ELR (cell line): ENCODE results near the gene FAP.
A peak's percentile ranks its signal among the peaks of the same experiment; 100 is the strongest.

Experiments used
- DNase-seq: peaks from one replicate; pipeline ENCODE4 v3.0.0-alpha.2; 2015; ENCODE audit warnings: low read depth

The FAP gene, protein sequence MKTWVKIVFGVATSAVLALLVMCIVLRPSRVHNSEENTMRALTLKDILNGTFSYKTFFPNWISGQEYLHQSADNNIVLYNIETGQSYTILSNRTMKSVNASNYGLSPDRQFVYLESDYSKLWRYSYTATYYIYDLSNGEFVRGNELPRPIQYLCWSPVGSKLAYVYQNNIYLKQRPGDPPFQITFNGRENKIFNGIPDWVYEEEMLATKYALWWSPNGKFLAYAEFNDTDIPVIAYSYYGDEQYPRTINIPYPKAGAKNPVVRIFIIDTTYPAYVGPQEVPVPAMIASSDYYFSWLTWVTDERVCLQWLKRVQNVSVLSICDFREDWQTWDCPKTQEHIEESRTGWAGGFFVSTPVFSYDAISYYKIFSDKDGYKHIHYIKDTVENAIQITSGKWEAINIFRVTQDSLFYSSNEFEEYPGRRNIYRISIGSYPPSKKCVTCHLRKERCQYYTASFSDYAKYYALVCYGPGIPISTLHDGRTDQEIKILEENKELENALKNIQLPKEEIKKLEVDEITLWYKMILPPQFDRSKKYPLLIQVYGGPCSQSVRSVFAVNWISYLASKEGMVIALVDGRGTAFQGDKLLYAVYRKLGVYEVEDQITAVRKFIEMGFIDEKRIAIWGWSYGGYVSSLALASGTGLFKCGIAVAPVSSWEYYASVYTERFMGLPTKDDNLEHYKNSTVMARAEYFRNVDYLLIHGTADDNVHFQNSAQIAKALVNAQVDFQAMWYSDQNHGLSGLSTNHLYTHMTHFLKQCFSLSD

GRCh38 chr2:162243294-162243693 is at the start of gene FAP:
Gene FAP, minus strand, starts transcription at chr2:162243445. Its CDS starts 118 bp downstream, at chr2:162243327.
- peak; percentile 86 for DNase-seq

- no peak for DNase-seq
Measured at GRCh38 chr2:162291748-162292147, 48.5 kb upstream of the FAP start.

GRCh38 chr2:162282765-162283425 is 39.6 kb upstream of the FAP start:
- DNase-seq = peak; percentile 10

- no peak for DNase-seq
Measured at GRCh38 chr2:162280654-162281053, 37.4 kb upstream of the FAP start.

DNA sequence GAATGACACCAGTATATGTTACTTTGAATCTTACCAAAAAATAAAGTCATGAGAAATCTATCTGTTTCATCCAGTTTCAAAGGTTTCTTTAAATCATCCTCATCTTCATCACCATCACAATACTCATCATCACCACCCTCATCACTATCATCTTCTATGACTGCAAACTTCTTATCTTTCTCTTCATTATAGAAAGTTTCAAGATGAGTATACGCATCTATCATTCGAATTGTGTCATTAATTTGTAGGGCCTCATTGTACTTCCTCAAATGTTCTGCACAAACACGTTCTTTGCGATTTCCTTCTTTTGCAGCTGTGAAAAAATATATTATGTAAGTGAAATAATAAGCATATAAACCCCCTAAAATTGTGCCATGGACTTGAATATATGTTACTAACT is 34.1 kb upstream of the FAP start:
- DNase-seq = no peak

DNA sequence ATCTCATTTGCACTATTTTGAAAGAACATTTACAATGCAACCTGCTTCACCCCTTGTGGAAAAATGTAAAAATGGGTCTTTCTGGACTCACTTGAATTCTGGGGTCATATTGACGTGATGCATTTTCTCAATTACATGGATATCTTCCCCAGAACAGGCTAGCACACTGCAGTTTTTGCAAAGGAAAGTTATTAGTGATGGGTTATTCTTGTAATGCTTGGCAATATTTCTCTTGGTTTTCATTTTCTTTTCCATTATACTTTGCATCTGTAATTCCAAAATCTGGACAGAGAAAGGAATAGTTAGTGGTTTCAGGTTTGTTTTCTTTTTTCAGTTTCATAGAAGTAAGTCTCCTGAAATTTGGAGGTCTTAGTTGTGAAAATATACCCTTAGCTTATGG is 24.8 kb upstream of the FAP start:
- DNase-seq = no peak

DNA sequence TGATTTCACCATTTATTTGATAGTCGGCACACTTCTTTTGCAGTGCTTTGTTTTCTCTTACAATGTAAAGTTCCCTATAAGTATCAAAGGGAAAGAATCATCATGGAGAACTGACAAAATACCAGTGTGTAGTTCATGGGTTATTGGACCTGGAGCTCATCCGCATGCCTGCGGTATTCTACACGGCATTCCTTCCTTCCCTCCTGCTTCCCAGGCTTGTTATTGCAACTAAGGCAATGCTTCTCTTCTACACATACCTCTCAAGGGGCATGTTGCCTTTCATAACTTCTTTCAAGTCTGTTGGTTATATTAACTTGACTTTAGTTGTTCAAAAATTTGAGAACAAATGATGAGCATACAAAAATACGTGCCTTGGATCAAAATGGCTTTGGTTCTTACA is 24.3 kb upstream of the FAP start:
- DNase-seq = no peak

GRCh38 chr2:162266460-162266760 is 23.2 kb upstream of the FAP start:
- no peak for DNase-seq

GRCh38 chr2:162265666-162266459 is 22.6 kb upstream of the FAP start:
- no peak for DNase-seq

DNA sequence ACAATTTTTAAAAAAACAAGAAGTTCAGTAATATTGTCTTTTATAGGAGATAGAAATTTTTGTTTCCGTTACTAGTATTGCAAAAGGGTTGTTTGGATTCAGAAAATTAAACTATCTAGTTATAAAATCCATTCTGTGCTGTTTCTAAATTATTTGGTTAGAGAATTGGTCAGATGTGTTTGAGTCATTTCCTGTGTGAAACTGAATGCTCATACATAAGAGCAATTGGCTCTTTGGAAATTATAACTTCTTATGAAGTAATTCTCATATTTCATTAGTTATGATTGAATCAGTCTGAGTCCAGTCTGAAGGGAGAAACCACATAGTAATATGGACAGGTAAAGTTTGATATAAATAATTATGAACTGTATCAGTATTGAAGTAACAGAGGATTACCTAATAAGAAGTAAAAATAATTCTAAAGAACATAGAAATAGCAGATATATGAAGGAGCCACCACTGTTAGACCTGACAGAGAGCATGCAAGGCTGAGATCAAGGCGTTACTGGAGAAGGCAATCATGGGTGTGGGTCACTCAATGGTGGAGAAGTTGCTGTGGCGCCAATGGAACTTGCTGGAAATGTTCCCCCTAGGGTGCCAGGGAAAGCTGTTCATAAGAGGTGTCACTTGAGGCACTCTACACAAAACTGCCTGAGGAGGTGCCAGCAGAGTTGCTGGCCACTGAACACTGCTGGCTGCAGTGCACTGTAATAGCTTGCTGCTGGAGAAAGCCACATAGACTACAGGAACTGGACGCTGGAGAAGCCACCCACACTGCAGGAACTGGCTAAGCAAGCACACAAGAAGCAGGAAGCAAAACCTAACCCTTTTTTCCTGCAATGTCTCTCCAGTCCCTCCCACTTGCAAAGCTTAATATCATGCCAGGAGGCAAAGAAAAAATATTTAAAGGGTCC is 18.0 kb upstream of the FAP start:
- peak; percentile 72 for DNase-seq

- DNase-seq = peak; percentile 28
Measured at GRCh38 chr2:162258686-162259085, 15.4 kb upstream of the FAP start.

DNA sequence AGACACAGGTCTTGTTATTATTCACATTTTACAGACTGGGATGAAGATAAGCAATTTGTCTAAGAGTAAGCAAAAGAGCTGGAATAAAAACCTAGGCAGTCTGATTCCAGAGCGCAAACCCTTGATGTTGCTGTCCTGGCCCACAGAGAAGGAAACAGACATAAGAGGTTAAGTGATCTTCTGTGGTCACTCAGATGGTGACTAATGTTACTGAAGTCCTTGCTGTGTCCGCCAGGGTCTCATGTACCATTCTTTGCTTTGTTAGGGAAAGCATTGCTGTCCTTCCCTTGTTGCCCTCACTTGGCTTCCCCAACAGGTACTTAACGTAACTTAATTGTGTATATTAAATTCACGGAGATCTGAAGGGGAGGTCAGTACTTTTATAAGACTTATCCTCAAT is 14.9 kb upstream of the FAP start:
- peak; percentile 29 for DNase-seq

DNA sequence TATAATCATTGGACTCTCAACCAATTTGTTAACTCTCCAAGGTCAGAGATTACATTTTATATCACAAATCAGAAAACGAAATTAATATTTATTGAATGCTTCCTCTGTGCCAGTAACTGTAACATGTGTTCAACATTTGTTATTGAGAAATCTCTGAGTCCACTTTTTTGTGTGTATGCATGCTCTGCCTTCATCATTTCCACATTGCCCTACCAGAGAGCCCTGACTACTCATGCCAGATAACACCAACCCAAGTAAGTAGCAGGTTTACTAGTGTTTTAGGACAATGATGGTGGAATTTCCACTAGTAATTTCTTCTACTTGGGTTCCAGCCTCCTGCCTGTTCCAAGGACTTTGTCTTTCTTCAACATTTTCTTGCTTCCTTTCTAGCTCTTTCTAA is 14.2 kb upstream of the FAP start:
- no peak for DNase-seq

- DNase-seq = peak; percentile 40
Measured at GRCh38 chr2:162256591-162256991, 13.3 kb upstream of the FAP start.

- DNase-seq = no peak
Measured at GRCh38 chr2:162254236-162254871, 11.1 kb upstream of the FAP start.

- DNase-seq = no peak
Measured at GRCh38 chr2:162253435-162253834, 10.2 kb upstream of the FAP start.

- no peak for DNase-seq
Measured at GRCh38 chr2:162252153-162252552, 8.9 kb upstream of the FAP start.

DNA sequence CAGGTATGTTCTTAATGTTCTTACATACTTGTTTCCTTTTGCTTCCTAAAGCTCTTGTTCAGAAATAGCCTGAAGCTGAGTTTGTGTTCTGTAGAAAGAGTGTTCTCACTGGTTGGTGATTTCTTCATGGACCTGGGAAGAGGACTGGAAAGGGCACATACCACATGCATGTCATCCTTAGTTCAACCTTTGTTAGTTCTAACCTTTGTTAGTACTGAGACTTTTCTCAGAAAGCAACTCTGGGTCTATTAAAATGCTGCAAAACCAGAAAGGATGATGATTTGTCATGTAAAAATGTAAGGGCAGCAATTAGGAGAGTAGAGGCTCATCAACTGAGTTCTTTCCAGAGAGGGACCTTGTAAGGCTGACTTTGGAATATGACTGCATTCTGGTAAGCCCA is 2.5 kb upstream of the FAP start:
- DNase-seq = peak; percentile 65

DNA sequence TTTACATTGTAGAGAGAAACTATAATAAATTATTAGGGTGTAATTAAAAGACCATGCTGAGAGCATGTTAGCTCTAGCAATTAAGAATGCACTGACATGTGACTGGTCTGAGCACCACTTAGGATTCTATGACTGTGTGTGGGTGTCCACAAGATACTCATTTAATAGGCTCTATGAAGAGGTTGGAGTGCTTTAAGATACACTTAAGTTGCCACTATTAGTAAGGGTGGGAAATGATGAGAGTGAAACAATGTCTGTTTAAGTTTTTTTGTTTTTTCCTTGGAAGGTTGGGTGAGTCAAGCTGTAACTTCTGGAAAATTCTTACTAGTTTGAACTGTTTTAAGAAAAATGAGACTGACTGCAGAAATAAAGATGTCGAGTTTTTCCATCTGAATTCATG is 1.8 kb upstream of the FAP start:
- peak; percentile 35 for DNase-seq

DNA sequence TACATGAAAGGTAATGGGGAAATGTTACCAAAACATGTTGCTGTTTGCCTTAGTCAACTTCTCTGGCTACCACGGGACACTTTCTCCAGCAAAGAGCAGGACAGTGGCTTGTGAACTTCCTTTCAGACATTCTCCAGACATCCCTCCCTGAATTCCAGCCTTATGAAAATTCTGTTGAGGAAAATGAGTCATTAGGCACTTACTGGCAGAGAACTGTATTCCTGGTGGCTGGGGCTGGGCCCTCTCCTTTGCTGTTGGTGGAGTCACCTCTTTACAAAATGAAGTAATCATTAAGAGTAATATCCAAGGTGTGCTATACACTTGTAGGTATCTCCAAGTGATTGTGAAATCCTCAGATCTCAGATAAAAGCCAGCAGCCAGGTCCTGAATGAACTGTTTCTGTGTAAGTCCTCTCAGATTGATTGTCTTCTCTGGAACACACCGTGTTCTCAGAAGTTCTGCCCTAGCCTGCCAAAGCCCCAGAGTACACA is 1.3 kb upstream of the FAP start:
- peak; percentile 96 for DNase-seq

GRCh38 chr2:162243715-162244114 is 470 bp upstream of the FAP start:
- no peak for DNase-seq
